ENCODE measurements around the gene TMEM151B. TPM values are rescaled to one million over a fixed set of nuclear protein-coding genes. Genes with fewer than 3 reads are reported as not detected.

The TMEM151B gene
- total and polyA plus RNA-seq, 2 donors (not counting 1 experiment from before 2014, with no cell fraction given), result 0.01 to 0.10 TPM

DNA sequence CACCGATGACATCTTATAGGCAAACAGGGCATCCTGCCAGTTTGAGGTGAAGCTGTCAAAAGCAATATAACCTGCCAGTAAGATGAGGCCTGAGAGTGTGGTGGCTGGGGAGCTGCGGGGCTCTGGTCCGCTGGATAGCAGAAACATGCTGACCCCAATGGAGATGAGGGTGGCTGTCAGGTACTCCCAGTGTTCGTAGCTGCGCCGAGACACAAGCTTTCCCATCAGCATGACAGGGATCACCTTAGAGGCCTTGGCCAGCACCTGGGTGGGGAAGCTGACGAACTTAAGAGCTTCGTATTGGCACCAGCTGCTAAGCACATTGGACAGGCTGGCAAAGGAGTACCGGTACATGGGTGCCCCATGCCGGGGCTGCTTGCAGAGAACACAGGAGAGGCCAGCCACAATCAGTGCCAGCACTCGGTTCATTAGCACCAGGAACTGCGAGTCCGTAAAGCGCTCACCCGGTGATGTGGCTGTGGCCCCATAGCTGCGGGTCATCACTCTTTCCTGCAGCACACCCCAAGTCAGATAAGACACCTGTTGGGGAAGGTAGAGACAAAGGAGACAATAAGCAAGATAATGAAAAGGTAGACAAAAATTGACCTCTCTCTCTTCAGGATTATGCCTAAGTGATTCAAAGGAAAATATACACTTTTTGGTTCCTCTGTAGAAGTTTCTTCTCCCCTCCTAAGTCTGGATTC is 15.0 kb upstream of the TMEM151B start:
- Histone ChIP-seq H3K36me3 (replicated peaks in 1 of 2; ENCODE audit: control extremely low read depth in 1 of 2, control insufficient read depth in 1 of 2, extremely low read depth in 1 of 2, insufficient read depth in 2 of 2, low read length in 1 of 2) (peaks cover 9 to 75% of the 10 kb centered on the region in 2 experiments), H3K9ac (ENCODE audit: low read length) (no peak overlapping the region), H3K27ac (ENCODE audit: low read length in 2 of 2) (peak overlapping the region in 1 of 2 donors; percentile 98), H2AFZ (ENCODE audit: insufficient read depth, low read depth, low read length, poor library complexity, severe bottlenecking) (no peak overlapping the region), H3K9me3 (ENCODE audit: control extremely low read depth in 1 of 3, control insufficient read depth in 2 of 3, insufficient read depth in 1 of 3, low read length in 2 of 3) (no peaks in the 10 kb centered on the region), H4K20me1 (ENCODE audit: control insufficient read depth, insufficient read depth, low read length, poor library complexity, severe bottlenecking) (peaks cover 54% of the 10 kb centered on the region), H3K4me1 (ENCODE audit: control insufficient read depth in 2 of 2, insufficient read depth in 2 of 2, low read length in 2 of 2) (peaks cover 38 to 61% of the 10 kb centered on the region in 2 donors), H3K79me2 (ENCODE audit: control insufficient read depth, insufficient read depth, low read length) (peaks cover 13% of the 10 kb centered on the region), H3K27me3 (replicated peaks in 1 of 4; ENCODE audit: control extremely low read depth in 1 of 4, control insufficient read depth in 3 of 4, insufficient read depth in 4 of 4, low read length in 3 of 4) (no peaks in the 10 kb centered on the region), H3K4me2 (replicated peaks; ENCODE audit: low read depth, low read length, poor library complexity, severe bottlenecking) (peak overlapping the region; percentile 97), H3K4me3 (ENCODE audit: control extremely low read depth in 1 of 5, extremely low read depth in 1 of 5, insufficient read depth in 1 of 5, low read depth in 2 of 5, low read length in 4 of 5) (no peak overlapping the region)
- Mint-ChIP-seq H3K4me3 (peak overlapping the region; percentile 87), H3K4me1 (peaks cover 78% of the 10 kb centered on the region), H3K9me3 (ENCODE audit: insufficient read depth) (no peaks in the 10 kb centered on the region), H3K27me3 (no peaks in the 10 kb centered on the region), H3K27ac (peak overlapping the region; percentile 94)
- POLR2A ChIA-PET, result interaction anchor here (1.6 to 4.3 kb wide), 3 partner anchors 9 to 17 kb away, joined by 5 to 87 read pairs (median 13); partner anchors contain the start of gene HSP90AB1
- CTCF ChIA-PET, result interaction anchor here (1.0 to 5.0 kb wide), 8 partner anchors 10 to 157 kb away, joined by 3 to 68 read pairs (median 7); partner anchors contain the start of genes HSP90AB1, NFKBIE and SLC29A1
- intact Hi-C loops (cut with micrococcal nuclease), result loop anchor here (5.0 kb wide), 1 partner anchor 628 kb away; the partner anchor contains the start of gene GTPBP2
- WGBS (ENCODE audit: insufficient coverage), result 84% methylated on average over 14 of the region's 16 CpGs
- TF ChIP-seq, protein P1, sequence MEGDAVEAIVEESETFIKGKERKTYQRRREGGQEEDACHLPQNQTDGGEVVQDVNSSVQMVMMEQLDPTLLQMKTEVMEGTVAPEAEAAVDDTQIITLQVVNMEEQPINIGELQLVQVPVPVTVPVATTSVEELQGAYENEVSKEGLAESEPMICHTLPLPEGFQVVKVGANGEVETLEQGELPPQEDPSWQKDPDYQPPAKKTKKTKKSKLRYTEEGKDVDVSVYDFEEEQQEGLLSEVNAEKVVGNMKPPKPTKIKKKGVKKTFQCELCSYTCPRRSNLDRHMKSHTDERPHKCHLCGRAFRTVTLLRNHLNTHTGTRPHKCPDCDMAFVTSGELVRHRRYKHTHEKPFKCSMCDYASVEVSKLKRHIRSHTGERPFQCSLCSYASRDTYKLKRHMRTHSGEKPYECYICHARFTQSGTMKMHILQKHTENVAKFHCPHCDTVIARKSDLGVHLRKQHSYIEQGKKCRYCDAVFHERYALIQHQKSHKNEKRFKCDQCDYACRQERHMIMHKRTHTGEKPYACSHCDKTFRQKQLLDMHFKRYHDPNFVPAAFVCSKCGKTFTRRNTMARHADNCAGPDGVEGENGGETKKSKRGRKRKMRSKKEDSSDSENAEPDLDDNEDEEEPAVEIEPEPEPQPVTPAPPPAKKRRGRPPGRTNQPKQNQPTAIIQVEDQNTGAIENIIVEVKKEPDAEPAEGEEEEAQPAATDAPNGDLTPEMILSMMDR (IDR thresholded peaks at IDR 0.05), result no peak
- TF ChIP-seq EZH2 (IDR thresholded peaks at IDR 0.05; ENCODE audit: borderline replicate concordance, insufficient read depth, low read depth, low read length, poor library complexity, severe bottlenecking), result no peak
- DNase-seq (no peak), ATAC-seq (ENCODE audit: low read depth) (no peak)
